ENCODE measurements around the gene TMEM150B. TPM values are rescaled to one million over a fixed set of nuclear protein-coding genes. Genes with fewer than 3 reads are reported as not detected.

The TMEM150B gene
- total RNA-seq (2021), result not detected in 2 replicates
- Bru-seq, nascent RNA, result not detected
- percentile 8 among the genes with signal in this experiment for BruChase-seq, experiment 1, labeled RNA remaining after a 2-hour chase
- not detected for BruChase-seq, experiment 2, labeled RNA remaining after a 6-hour chase
- long read RNA-seq, partial matches to known transcripts, result 0 of 1 reads
- long read RNA-seq, other reads (novel, unspliced or antisense), result 1 of 1 reads

DNA sequence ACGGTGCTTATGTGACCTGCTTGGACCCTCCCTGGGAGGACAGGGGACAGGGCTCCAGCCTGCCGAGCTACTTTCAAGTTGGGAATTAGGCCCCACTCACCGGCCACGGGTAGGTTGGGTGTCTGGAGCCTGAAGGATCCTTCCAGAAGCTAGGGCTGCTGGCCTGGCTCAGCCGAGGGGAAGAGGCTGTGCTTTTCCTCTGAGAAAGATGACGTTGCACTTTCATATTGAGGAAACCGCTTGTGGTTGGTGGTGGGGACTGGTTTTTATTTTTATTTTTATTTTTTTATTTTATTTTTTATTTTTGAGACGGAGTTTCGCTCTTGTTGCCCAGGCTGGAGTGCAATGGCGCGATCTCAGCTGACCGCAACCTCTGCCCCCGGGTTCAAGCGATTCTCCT is at the start of gene TMEM150B:
TMEM150B (minus strand) TSS at position 170 of the 400 bp plus-strand sequence. CDS start 4,305 bp downstream, outside the sequence.
- no peaks in the 10 kb centered on the region for H3K27me3 ChIP-seq (ENCODE audit: insufficient read depth, low read depth)
- H3F3A ChIP-seq (ENCODE audit: insufficient read depth, low read depth), result peaks cover 23% of the 10 kb centered on the region; the same call in 1 of the 2 replicates
- intact Hi-C loops (cut with micrococcal nuclease; ENCODE audit: unreplicated experiment), result no loop called here
- H2AFZ ChIP-seq, result no peak within 1 kb of the TSS
- DNase-seq, result no peak
- H3K4me3 ChIP-seq, result no peak within 1 kb of the TSS
- H3K9me2 ChIP-seq (ENCODE audit: insufficient read depth), result no peaks in the 10 kb centered on the region
- H3K79me2 ChIP-seq (ENCODE audit: low read depth), result no peaks in the 10 kb centered on the region
- no peak within 1 kb of the TSS for H3K27ac ChIP-seq
- ChIA-PET POLR2A (ENCODE audit: unreplicated experiment) (no interaction called here), CTCF (no interaction called here)
- no peaks in the 10 kb centered on the region for H3K36me3 ChIP-seq (ENCODE audit: low read depth)
- no peaks in the 10 kb centered on the region for H4K20me1 ChIP-seq (ENCODE audit: insufficient read depth)
- TF ChIP-seq, protein P1, sequence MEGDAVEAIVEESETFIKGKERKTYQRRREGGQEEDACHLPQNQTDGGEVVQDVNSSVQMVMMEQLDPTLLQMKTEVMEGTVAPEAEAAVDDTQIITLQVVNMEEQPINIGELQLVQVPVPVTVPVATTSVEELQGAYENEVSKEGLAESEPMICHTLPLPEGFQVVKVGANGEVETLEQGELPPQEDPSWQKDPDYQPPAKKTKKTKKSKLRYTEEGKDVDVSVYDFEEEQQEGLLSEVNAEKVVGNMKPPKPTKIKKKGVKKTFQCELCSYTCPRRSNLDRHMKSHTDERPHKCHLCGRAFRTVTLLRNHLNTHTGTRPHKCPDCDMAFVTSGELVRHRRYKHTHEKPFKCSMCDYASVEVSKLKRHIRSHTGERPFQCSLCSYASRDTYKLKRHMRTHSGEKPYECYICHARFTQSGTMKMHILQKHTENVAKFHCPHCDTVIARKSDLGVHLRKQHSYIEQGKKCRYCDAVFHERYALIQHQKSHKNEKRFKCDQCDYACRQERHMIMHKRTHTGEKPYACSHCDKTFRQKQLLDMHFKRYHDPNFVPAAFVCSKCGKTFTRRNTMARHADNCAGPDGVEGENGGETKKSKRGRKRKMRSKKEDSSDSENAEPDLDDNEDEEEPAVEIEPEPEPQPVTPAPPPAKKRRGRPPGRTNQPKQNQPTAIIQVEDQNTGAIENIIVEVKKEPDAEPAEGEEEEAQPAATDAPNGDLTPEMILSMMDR (conservative IDR thresholded peaks at IDR 0.05), result no peak
- no peak for TF ChIP-seq EZH2 (IDR thresholded peaks at IDR 0.05; ENCODE audit: low read depth)
- no peaks in the 10 kb centered on the region for H3K9me3 ChIP-seq (ENCODE audit: insufficient read depth, low read depth)
- H3K4me1 ChIP-seq (replicated peaks; ENCODE audit: insufficient read depth), result peaks cover 19% of the 10 kb centered on the region
- no peak within 1 kb of the TSS for H3K4me2 ChIP-seq
- BruUV-seq (replicated peaks), result no TSS peak

DNA sequence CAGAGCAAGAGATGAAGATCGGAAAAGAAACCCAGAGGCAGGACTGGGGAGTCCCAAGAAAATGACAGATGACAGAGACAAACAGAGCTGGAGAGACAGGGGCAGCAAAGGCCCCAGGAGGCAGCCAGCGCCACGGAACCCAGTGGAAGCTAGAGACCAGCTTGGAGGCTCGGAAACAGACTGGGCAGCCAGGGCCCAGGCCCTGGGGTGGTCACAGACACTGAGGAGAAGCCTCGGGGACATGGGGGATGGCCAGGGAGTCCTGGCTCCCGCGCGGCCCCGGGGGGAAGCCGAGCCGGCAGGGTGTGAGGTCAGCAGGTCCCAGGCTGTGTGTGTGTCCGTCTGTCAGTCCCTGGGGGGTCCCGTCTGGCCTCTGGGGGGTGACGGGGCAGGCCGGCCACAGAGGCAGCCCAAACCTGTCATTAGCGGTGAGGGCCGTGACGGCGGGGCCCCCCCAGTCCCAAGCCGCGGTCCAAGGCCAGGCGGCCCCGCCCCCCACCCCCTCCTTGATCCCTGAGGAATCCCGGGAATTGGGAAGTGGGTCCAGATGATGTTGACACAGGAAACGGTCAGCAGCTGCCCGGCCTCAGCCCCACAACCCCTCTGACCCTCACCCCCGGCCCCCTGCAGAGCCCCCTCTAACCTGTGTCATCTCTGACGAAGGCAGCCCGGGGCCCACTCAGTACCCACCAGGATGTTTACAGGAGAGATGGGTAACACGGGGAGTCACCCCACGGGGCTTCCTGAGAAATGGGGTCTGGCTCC is 49.0 kb upstream of the TMEM150B start:
- Histone ChIP-seq H3K27ac (no peak overlapping the region), H2AFZ (no peak overlapping the region), H3K36me3 (ENCODE audit: low read depth) (no peaks in the 10 kb centered on the region), H3K9me3 (ENCODE audit: insufficient read depth, low read depth) (no peaks in the 10 kb centered on the region), H3F3A (ENCODE audit: insufficient read depth, low read depth) (peaks cover 45% of the 10 kb centered on the region; the same call in 1 of the 2 replicates), H4K20me1 (ENCODE audit: insufficient read depth) (peaks cover 15% of the 10 kb centered on the region), H3K9me2 (ENCODE audit: insufficient read depth) (no peaks in the 10 kb centered on the region), H3K4me1 (replicated peaks; ENCODE audit: insufficient read depth) (peaks cover 50% of the 10 kb centered on the region), H3K4me2 (peak overlapping the region; percentile 71), H3K4me3 (peak overlapping the region; percentile 28; the same call in 1 of the 2 replicates), H3K79me2 (ENCODE audit: low read depth) (no peaks in the 10 kb centered on the region), H3K27me3 (ENCODE audit: insufficient read depth, low read depth) (peaks cover 5% of the 10 kb centered on the region; the same call in 1 of the 2 replicates)
- DNase-seq, result peak in 1 of 2 experiments; percentile 39
- ChIA-PET POLR2A (ENCODE audit: unreplicated experiment) (interaction anchor here (0.6 kb wide), 1 partner anchor 12 kb away, joined by 4 read pairs; no protein-coding TSS in a partner anchor), CTCF (interaction anchor here (0.6 to 0.7 kb wide), 2 partner anchors 94 to 146 kb away, joined by 3 to 6 read pairs; no protein-coding TSS in a partner anchor)
- intact Hi-C loops (cut with micrococcal nuclease; ENCODE audit: unreplicated experiment), result no loop called here
- no TSS peak for BruUV-seq (replicated peaks)
- TF ChIP-seq EZH2 (IDR thresholded peaks at IDR 0.05; ENCODE audit: low read depth), result no peak
- TF ChIP-seq, protein P1 (conservative IDR thresholded peaks at IDR 0.05), result no peak

DNA sequence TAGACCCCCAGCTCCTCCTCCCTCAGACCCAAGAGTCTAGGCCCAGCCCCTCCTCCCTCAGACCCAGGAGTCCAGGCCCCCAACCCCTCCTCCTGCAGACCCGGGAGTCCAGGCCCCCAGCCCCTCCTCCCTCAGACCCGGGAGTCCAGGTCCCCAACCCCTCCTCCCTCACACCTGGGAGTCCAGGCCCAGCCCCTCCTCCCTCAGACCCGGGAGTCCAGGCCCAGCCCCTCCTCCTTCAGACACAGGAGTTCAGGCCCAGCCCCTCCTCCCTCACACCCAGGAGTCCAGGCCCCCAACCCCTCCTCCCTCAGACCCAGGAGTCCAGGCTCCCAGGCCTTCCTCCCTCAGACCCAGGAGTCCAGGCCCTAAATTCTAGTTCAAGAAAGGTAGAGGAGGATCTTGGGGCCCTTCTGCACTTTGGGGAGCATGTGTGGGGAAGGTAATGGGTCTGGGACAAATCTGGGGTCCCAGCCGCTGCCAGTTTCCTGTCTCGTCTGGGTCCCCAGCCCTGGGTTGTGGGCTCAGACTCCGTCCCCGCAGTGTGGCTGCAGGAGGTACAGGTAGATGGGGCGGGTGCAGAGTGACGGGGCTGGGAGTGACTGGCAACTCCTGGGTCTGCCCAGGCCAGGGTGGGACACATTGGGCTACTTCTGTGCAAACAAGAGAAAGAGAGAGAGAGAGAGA is 48.3 kb upstream of the TMEM150B start:
- CTCF ChIA-PET, result interaction anchor here (0.6 to 0.7 kb wide), 3 partner anchors 130 to 233 kb away, joined by 3 read pairs; no protein-coding TSS in a partner anchor
- intact Hi-C loops (cut with micrococcal nuclease; ENCODE audit: unreplicated experiment), result no loop called here
- TF ChIP-seq EZH2 (IDR thresholded peaks at IDR 0.05; ENCODE audit: low read depth), result no peak
- TF ChIP-seq, protein P1 (conservative IDR thresholded peaks at IDR 0.05), result no peak
- POLR2A ChIA-PET (ENCODE audit: unreplicated experiment), result interaction anchor here (0.6 to 1.2 kb wide), 4 partner anchors 30 to 100 kb away, joined by 3 to 15 read pairs (median 10); partner anchors contain the start of gene KMT5C
- H3K79me2 ChIP-seq (ENCODE audit: low read depth), result no peaks in the 10 kb centered on the region
- H3K9me2 ChIP-seq (ENCODE audit: insufficient read depth), result no peaks in the 10 kb centered on the region
- peak overlapping the region; percentile 71 for H3K4me2 ChIP-seq
- H3K9me3 ChIP-seq (ENCODE audit: insufficient read depth, low read depth), result no peaks in the 10 kb centered on the region
- peaks cover 50% of the 10 kb centered on the region for H3K4me1 ChIP-seq (replicated peaks; ENCODE audit: insufficient read depth)
- peaks cover 15% of the 10 kb centered on the region for H4K20me1 ChIP-seq (ENCODE audit: insufficient read depth)
- H3K36me3 ChIP-seq (ENCODE audit: low read depth), result no peaks in the 10 kb centered on the region
- no peak overlapping the region for H2AFZ ChIP-seq
- peaks cover 5% of the 10 kb centered on the region; the same call in 1 of the 2 replicates for H3K27me3 ChIP-seq (ENCODE audit: insufficient read depth, low read depth)
- DNase-seq, result peak in 1 of 2 experiments; percentile 59
- H3F3A ChIP-seq (ENCODE audit: insufficient read depth, low read depth), result peaks cover 47% of the 10 kb centered on the region; the same call in 1 of the 2 replicates
- BruUV-seq (replicated peaks), result no TSS peak
- H3K4me3 ChIP-seq, result no peak overlapping the region
- H3K27ac ChIP-seq, result no peak overlapping the region

Data from PC-9 (cell line).